Sigmoid colon (tissue), 4 donors: ENCODE data around the gene ZFR2.
"Not testable (repeated sequence)": the region's sequence is repeated elsewhere in the genome, so short reads cannot be mapped to it uniquely, and the experiment has no call there.

Experiments
- EP300 ChIP-seq, 4 donors: sonication (generic); formaldehyde crosslinking; IDR thresholded peaks; one replicate each; pipeline ENCODE4 v1.6.1; 2017; ENCODE audit warnings: antibody characterized with exemption in 4 of 4
- POLR2A ChIP-seq, 2 donors: fragments of 450-650 bp; IDR thresholded peaks; one replicate each; pipeline ENCODE4 v1.6.1; 2016; ENCODE audit warnings: antibody characterized with exemption in 2 of 2, mild to moderate bottlenecking in 2 of 2, moderate library complexity in 2 of 2
- TF ChIP-seq, protein P1 (sequence below), 4 experiments: fragments of 450-650 bp in 3 of 4; fragments of 200-600 bp in 1 of 4; IDR thresholded peaks; one replicate each; pipeline ENCODE4 v1.5.1; 2016 to 2019; ENCODE audit warnings: antibody characterized with exemption in 4 of 4, mild to moderate bottlenecking in 3 of 4, moderate library complexity in 2 of 4

- TF ChIP-seq, protein P1, sequence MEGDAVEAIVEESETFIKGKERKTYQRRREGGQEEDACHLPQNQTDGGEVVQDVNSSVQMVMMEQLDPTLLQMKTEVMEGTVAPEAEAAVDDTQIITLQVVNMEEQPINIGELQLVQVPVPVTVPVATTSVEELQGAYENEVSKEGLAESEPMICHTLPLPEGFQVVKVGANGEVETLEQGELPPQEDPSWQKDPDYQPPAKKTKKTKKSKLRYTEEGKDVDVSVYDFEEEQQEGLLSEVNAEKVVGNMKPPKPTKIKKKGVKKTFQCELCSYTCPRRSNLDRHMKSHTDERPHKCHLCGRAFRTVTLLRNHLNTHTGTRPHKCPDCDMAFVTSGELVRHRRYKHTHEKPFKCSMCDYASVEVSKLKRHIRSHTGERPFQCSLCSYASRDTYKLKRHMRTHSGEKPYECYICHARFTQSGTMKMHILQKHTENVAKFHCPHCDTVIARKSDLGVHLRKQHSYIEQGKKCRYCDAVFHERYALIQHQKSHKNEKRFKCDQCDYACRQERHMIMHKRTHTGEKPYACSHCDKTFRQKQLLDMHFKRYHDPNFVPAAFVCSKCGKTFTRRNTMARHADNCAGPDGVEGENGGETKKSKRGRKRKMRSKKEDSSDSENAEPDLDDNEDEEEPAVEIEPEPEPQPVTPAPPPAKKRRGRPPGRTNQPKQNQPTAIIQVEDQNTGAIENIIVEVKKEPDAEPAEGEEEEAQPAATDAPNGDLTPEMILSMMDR (IDR thresholded peaks at IDR 0.05), result not testable (repeated sequence)
- not testable (repeated sequence) for TF ChIP-seq EP300, POLR2A (IDR thresholded peaks at IDR 0.05)
Measured at GRCh38 chr19:3758297-3758696, 110.5 kb downstream of the ZFR2 start.
